Naive thymus-derived CD8-positive, alpha-beta T cell (primary cell): ENCODE measurements around the gene KANTR. TPM values are rescaled to one million over a fixed set of nuclear protein-coding genes. Genes with fewer than 3 reads are reported as not detected.
"Not testable (repeated sequence)": the region's sequence is repeated elsewhere in the genome, so short reads cannot be mapped to it uniquely, and the experiment has no call there.

Source experiments
- ATAC-seq, 2 donors: fragments of 150-1000 bp; cut with Tn5 transposase in 1 of 2; sonication (Bioruptor Pico), chemical (Tn5 transposase) in 1 of 2; 1 replicate in 1 of 2; 2 replicates in 1 of 2; pipeline ENCODE4 v1.10.0; 2021; ENCODE audit warnings: mild to moderate bottlenecking in 2 of 2, moderate library complexity in 2 of 2
- POLR2A ChIA-PET: fragments of 350-600 bp; sonication (Branson Sonifier 250); formaldehyde crosslinking; loops from one replicate; lab custom pipeline; 2021; ENCODE audit warnings: antibody characterized with exemption; lab: Charles Lee
- DNase-seq, 10 donors: peaks; one replicate each; pipeline versions ENCODE4 v3.0.0 to v3.0.0-alpha.2; 2020 to 2022
- H3K27ac Mint-ChIP-seq, 10 donors: one replicate each; pipeline ENCODE4 v1.8.0; 2020 to 2022; ENCODE audit warnings: mild to moderate bottlenecking in 10 of 10, mixed read lengths in 10 of 10, moderate library complexity in 4 of 10, inconsistent platforms in 1 of 10
- H3K27me3 Mint-ChIP-seq, 5 donors: one replicate each; pipeline ENCODE4 v1.8.0; 2021 to 2022; ENCODE audit warnings: mixed read lengths in 5 of 5
- H3K36me3 Mint-ChIP-seq, 3 donors: one replicate each; pipeline ENCODE4 v1.8.0; 2020 to 2022; ENCODE audit warnings: mixed read lengths in 3 of 3, mild to moderate bottlenecking in 2 of 3, inconsistent platforms in 1 of 3
- H3K4me1 Mint-ChIP-seq, 4 donors: one replicate each; pipeline ENCODE4 v1.8.0; 2021 to 2022; ENCODE audit warnings: mixed read lengths in 4 of 4
- H3K4me3 Mint-ChIP-seq, 10 donors: one replicate each; pipeline ENCODE4 v1.8.0; 2020 to 2022; ENCODE audit warnings: mild to moderate bottlenecking in 10 of 10, mixed read lengths in 10 of 10, moderate library complexity in 6 of 10, inconsistent platforms in 1 of 10
- H3K9me3 Mint-ChIP-seq, 9 donors: one replicate each; pipeline ENCODE4 v1.8.0; 2020 to 2022; ENCODE audit warnings: mixed read lengths in 9 of 9, mild to moderate bottlenecking in 3 of 9, inconsistent platforms in 1 of 9, moderate library complexity in 1 of 9
- polyA plus RNA-seq, 3 donors: library from polyadenylated mRNA; unstranded; fragments of 300-500 nt; fragmentation: Illumina TruSeq; gene quantifications; one replicate each; pipeline ENCODE4 v1.2.3, GENCODE V29; 2021
- total RNA-seq, 8 experiments: library from RNA in 2 of 8; stranded (reverse) in 2 of 8; gene quantifications; one replicate each; pipeline ENCODE4 v1.2.3 and lab custom pipeline; 2021 to 2026

The KANTR gene
- total and polyA plus RNA-seq, 5 experiments from 2014 or later, result 1.4 to 20.7 (median 4.9) TPM

DNA sequence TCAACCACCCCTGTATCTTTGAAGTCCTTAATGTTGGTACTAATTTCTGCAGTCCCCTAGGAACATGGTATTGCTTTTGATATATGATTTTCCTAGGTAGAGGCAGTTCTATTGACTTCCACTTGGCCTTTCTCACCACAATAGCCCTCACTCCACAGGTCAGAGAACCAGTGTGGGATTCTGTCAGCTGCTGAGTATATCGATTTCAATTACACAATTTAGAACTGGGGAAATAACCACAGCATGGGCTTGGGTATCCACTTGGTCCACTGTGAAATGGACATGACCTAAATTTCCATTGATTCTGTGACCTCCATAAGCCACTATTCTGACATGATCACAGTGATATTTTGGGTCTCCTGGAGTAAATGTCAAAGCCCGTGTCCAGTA is 62.3 kb downstream of the KANTR start:
- H3K4me1 Mint-ChIP-seq, result peaks cover 0 to 9% (median 4%) of the 10 kb centered on the region in 4 donors
- no peak overlapping the region for H3K27ac Mint-ChIP-seq
- no peak for ATAC-seq
- no peak for DNase-seq
- no peaks in the 10 kb centered on the region for H3K27me3 Mint-ChIP-seq
- peaks cover 0 to 7% (median 0%) of the 10 kb centered on the region in 9 donors for H3K9me3 Mint-ChIP-seq
- H3K4me3 Mint-ChIP-seq, result no peak overlapping the region
- H3K36me3 Mint-ChIP-seq, result peaks cover 0 to 38% (median 3%) of the 10 kb centered on the region in 3 donors
- POLR2A ChIA-PET, result no interaction called here

DNA sequence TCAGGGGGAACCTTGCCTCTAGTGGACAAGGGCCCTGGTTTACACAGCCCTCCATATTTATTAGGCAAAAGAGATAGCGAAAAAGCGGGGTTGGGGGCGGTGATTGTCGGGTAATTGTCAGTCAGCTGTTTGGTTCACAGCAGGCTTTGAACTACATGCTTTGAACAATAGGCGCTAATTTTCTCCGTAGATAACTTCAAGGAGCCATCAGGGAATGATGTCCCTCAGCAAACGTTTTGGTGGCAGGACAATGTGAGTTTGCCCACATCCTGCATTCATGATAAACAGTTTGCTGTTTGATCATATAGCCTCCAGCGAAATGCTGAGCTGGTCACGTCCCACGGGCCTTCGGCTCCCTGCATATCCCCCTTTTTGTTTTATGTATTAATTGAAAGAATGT is 65.2 kb downstream of the KANTR start:
- Mint-ChIP-seq H3K36me3 (peaks cover 0 to 29% (median 6%) of the 10 kb centered on the region in 3 donors), H3K27ac (no peak overlapping the region), H3K4me3 (no peak overlapping the region), H3K27me3 (no peaks in the 10 kb centered on the region), H3K4me1 (peaks cover 0 to 11% (median 4%) of the 10 kb centered on the region in 4 donors), H3K9me3 (no peaks in the 10 kb centered on the region)
- no peak for ATAC-seq
- no peak for DNase-seq
- POLR2A ChIA-PET, result no interaction called here

DNA sequence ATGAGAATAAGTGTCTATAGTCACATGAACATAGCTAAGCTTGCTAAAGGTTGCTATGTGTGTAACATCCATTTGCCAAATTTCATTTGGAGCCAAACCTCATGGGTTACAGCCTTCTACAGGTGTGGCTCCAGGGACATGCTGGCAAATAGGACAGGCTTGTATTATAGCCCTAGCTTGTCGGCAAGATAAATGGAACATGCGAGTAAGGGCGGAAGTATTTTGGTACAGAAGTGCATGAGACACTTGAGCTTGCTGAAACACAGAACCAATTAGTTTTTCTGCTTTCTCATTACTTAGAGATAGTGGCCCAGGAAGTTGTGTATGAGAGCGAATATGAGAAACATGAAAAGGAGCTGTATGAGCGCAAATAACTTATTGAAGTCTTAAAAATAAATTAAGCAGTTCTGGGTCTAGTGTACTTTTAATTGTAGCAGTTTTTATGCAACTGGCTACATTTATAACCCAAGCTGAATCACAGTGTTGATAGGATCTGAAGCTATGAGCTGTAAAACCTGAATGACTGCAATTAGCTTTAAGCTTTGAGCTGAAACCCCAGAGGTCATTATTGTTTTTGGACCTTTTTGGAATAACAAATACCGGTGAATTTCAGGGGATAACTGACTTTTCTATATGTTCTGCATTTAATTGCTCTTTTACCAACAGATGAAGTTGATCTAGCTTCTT is 66.5 kb downstream of the KANTR start:
- no peak overlapping the region for H3K4me3 Mint-ChIP-seq
- H3K27ac Mint-ChIP-seq, result no peak overlapping the region
- peaks cover 0 to 28% (median 6%) of the 10 kb centered on the region in 3 donors for H3K36me3 Mint-ChIP-seq
- ATAC-seq (no peak), DNase-seq (no peak)
- no peaks in the 10 kb centered on the region for H3K27me3 Mint-ChIP-seq
- peaks cover 0 to 13% (median 4%) of the 10 kb centered on the region in 4 donors for H3K4me1 Mint-ChIP-seq
- POLR2A ChIA-PET, result no interaction called here
- H3K9me3 Mint-ChIP-seq, result no peaks in the 10 kb centered on the region

DNA sequence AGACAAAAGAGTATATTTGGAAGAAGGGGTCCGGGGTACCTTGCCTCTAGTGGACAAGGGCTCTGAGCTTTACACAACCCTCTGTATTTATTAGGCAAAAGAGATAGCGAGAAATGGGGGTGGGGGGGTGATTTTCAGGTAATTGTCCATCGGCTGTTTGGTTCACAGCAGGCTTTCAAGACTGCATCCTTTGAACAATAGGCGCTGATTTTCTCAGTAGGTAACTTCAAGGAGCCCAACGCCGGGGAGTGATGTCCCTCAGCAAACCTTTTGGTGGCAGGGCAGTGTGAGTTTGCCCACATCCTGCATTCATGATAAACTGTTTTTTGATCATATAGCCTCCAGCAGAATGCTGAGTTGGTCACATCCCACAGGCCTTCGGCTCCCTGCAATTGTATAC is 69.5 kb downstream of the KANTR start:
- peak overlapping the region in 1 of 10 donors; percentile 43 for H3K27ac Mint-ChIP-seq
- ATAC-seq (no peak), DNase-seq (no peak)
- peaks cover 0 to 8% (median 4%) of the 10 kb centered on the region in 4 donors for H3K4me1 Mint-ChIP-seq
- H3K27me3 Mint-ChIP-seq, result no peaks in the 10 kb centered on the region
- POLR2A ChIA-PET, result no interaction called here
- no peak overlapping the region for H3K4me3 Mint-ChIP-seq
- peaks cover 0 to 13% (median 12%) of the 10 kb centered on the region in 3 donors for H3K36me3 Mint-ChIP-seq
- no peaks in the 10 kb centered on the region for H3K9me3 Mint-ChIP-seq

DNA sequence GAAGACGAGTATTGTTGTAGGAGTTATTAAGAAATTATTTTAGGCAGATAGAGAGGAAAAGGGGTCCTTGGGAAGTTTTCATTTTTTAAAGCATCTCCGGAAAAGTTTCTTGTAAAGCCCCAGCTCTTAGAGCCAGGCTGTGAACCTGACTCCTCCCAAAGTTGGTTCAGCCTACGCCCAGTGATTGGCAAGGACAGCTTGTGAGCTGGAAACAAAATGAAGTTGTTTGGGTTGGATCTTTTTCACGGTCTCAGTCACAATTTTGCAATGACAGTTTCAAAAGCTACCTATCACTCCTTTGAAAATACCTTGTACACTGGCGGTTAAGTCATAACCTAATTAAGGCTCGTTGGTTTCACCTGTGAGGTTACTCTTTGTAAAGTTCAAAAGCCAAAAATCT is 70.6 kb downstream of the KANTR start:
- DNase-seq, H3K4me3 Mint-ChIP-seq, H3K27ac Mint-ChIP-seq, H3K9me3 Mint-ChIP-seq, H3K4me1 Mint-ChIP-seq, POLR2A ChIA-PET, ATAC-seq, H3K27me3 Mint-ChIP-seq: not testable (repeated sequence)
- peaks cover 0 to 11% (median 7%) of the 10 kb centered on the region in 3 donors for H3K36me3 Mint-ChIP-seq

DNA sequence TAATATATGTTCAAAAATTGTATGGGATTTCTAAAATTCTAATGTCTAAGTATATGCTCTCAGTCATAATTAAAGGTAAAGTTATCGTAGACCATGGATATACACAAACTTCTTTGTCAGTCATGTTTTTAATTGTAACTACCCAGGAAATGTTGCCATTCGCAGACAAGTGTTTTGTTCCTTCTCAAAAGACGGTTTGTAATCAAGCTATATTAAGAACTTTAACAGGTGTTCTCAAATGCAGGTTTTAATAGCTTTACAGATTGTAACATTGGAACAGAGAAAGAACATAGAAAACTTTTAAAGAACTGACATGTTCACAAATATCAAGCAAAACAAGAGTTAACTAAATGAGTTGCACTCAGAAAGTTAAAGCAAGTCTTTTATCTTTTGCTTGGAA is 72.2 kb downstream of the KANTR start:
- H3K27ac Mint-ChIP-seq, result no peak overlapping the region
- H3K4me3 Mint-ChIP-seq, result no peak overlapping the region
- POLR2A ChIA-PET, result no interaction called here
- H3K36me3 Mint-ChIP-seq, result peaks cover 0 to 10% (median 0%) of the 10 kb centered on the region in 3 donors
- ATAC-seq, result no peak
- DNase-seq, result no peak
- peaks cover 0 to 5% (median 0%) of the 10 kb centered on the region in 4 donors for H3K4me1 Mint-ChIP-seq
- H3K27me3 Mint-ChIP-seq, result no peaks in the 10 kb centered on the region
- no peaks in the 10 kb centered on the region for H3K9me3 Mint-ChIP-seq

DNA sequence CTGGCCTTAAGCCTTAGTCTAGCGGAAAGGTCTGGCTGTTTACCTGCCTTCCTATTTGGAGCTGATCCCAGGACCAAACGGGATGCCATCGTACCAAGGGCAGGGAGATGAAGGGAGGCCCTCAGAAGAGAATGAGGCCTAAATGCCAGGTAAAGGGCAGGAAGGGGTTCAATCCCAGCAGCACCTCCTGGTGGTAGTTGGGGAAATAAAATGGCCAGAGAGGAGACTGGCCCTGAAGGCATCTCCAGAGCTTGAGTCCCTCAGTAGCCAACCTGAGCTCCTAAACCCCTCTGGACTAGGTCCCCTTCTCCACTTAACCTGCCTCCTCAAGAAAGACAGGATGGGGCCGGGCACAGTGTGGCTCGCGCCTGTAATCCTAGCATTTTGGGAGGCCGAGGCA is 77.4 kb downstream of the KANTR start:
- H3K27ac Mint-ChIP-seq, result no peak overlapping the region
- ATAC-seq, result no peak
- no peaks in the 10 kb centered on the region for H3K4me1 Mint-ChIP-seq
- H3K9me3 Mint-ChIP-seq, result peaks cover 0 to 9% (median 4%) of the 10 kb centered on the region in 9 donors
- H3K27me3 Mint-ChIP-seq, result no peaks in the 10 kb centered on the region
- H3K36me3 Mint-ChIP-seq, result peaks cover 5 to 13% (median 9%) of the 10 kb centered on the region in 3 donors
- no peak overlapping the region for H3K4me3 Mint-ChIP-seq
- DNase-seq, result no peak
- POLR2A ChIA-PET, result no interaction called here

Other genes starting within 250 kb of the KANTR start
- not detected for gene XAGE3, start 226.1 kb upstream of the KANTR start, total RNA-seq
- not detected for gene XAGE3, start 226.1 kb upstream of the KANTR start, polyA plus RNA-seq
- 10 to 100 TPM in 1 of 2 experiments, 1 to 10 TPM in 1; 3.9 to 11.5 TPM for gene FAM156B, start 196.8 kb upstream of the KANTR start, total RNA-seq
- gene FAM156B, start 196.8 kb upstream of the KANTR start, polyA plus RNA-seq, result 1 to 10 TPM; 4.9 to 5.4 (median 5.3) TPM
- 10 to 100 TPM; 14.9 to 20.7 TPM for gene FAM156A, start 135.6 kb upstream of the KANTR start, total RNA-seq
- 1 to 10 TPM; 2.9 to 5.7 (median 4.7) TPM for gene FAM156A, start 135.6 kb upstream of the KANTR start, polyA plus RNA-seq
- under 1 TPM; 0.11 to 0.16 TPM for gene GPR173, start 45.4 kb upstream of the KANTR start, total RNA-seq
- gene GPR173, start 45.4 kb upstream of the KANTR start, polyA plus RNA-seq, result under 1 TPM in 1 of 3 donors, not detected in 2; 0.49 TPM
- 100 to 1,000 TPM; 167 to 174 TPM for gene TSPYL2, start 11.8 kb upstream of the KANTR start, total RNA-seq
- 10 to 100 TPM; 12.7 to 32.2 (median 27.1) TPM for gene TSPYL2, start 11.8 kb upstream of the KANTR start, polyA plus RNA-seq
- gene KDM5C, start 131.1 kb downstream of the KANTR start, total RNA-seq, result 100 to 1,000 TPM; 147 to 153 TPM
- gene KDM5C, start 131.1 kb downstream of the KANTR start, polyA plus RNA-seq, result 10 to 100 TPM; 21.0 to 26.5 (median 23.6) TPM
- under 1 TPM; 0.36 to 0.66 TPM for gene IQSEC2, start 187.4 kb downstream of the KANTR start, total RNA-seq
- gene IQSEC2, start 187.4 kb downstream of the KANTR start, polyA plus RNA-seq, result under 1 TPM; 0.08 to 0.17 (median 0.13) TPM